ENCODE results near the gene ZNF100. TPM values are rescaled to one million over a fixed set of nuclear protein-coding genes. Genes with fewer than 3 reads are reported as not detected.
"Not testable (repeated sequence)": the region's sequence is repeated elsewhere in the genome, so short reads cannot be mapped to it uniquely, and the experiment has no call there.

Gene ZNF100
- total RNA-seq, 2 donors from 2014 or later = 4.3 to 6.2 TPM

GRCh38 chr19:21749090-21749489 is 18.3 kb downstream of the ZNF100 start:
- no peaks in the 10 kb centered on the region for H3K27me3 ChIP-seq
- intact Hi-C loops (cut with DNase I) = no loop called here
- ATAC-seq = no peak
- no peaks in the 10 kb centered on the region for H3K4me1 ChIP-seq
- no peak overlapping the region for H3K4me3 ChIP-seq
- no peak for DNase-seq
- H3K27ac ChIP-seq = no peak overlapping the region
- H3K9me3 ChIP-seq = no peaks in the 10 kb centered on the region
- WGBS, 2 donors = 72 to 83% methylated on average over 4 of the region's 4 CpGs
- TF ChIP-seq CTCF (IDR thresholded peaks at IDR 0.05) (no peak), POLR2A (IDR thresholded peaks at IDR 0.05) (no peak)
- peaks cover 0 to 6% of the 10 kb centered on the region in 2 donors for H3K36me3 ChIP-seq (replicated peaks in 1 of 2; ENCODE audit: insufficient read depth in 1 of 2, low read depth in 2 of 2)

GRCh38 chr19:21748088-21748487 is 19.3 kb downstream of the ZNF100 start:
- no peak for ATAC-seq
- TF ChIP-seq CTCF (IDR thresholded peaks at IDR 0.05) (no peak), POLR2A (IDR thresholded peaks at IDR 0.05) (no peak)
- Histone ChIP-seq H3K4me1 (no peaks in the 10 kb centered on the region), H3K27me3 (no peaks in the 10 kb centered on the region), H3K36me3 (replicated peaks in 1 of 2; ENCODE audit: insufficient read depth in 1 of 2, low read depth in 2 of 2) (peaks cover 0 to 4% of the 10 kb centered on the region in 2 donors), H3K27ac (no peak overlapping the region), H3K9me3 (no peaks in the 10 kb centered on the region), H3K4me3 (no peak overlapping the region)
- intact Hi-C loops (cut with DNase I) = no loop called here
- WGBS, 2 donors = 68 to 81% methylated on average over 1 of the region's 1 CpG
- no peak for DNase-seq

GRCh38 chr19:21740559-21740958 is 26.8 kb downstream of the ZNF100 start:
- no peaks in the 10 kb centered on the region for H3K9me3 ChIP-seq
- H3K4me3 ChIP-seq = no peak overlapping the region
- intact Hi-C loops (cut with DNase I) = no loop called here
- H3K4me1 ChIP-seq = no peaks in the 10 kb centered on the region
- ATAC-seq = no peak
- 95 to 97% methylated on average over 4 of the region's 4 CpGs for whole genome bisulfite sequencing, 2 donors
- no peaks in the 10 kb centered on the region for H3K27me3 ChIP-seq
- no peak for DNase-seq
- H3K27ac ChIP-seq = no peak overlapping the region
- no peak for TF ChIP-seq POLR2A (IDR thresholded peaks at IDR 0.05)
- no peak for TF ChIP-seq CTCF (IDR thresholded peaks at IDR 0.05)
- peaks cover 0 to 4% of the 10 kb centered on the region in 2 donors for H3K36me3 ChIP-seq (replicated peaks in 1 of 2; ENCODE audit: insufficient read depth in 1 of 2, low read depth in 2 of 2)

- H3K36me3 ChIP-seq (replicated peaks in 1 of 2; ENCODE audit: insufficient read depth in 1 of 2, low read depth in 2 of 2); H3K4me3 ChIP-seq; H3K27ac ChIP-seq; ATAC-seq; H3K27me3 ChIP-seq; DNase-seq; H3K4me1 ChIP-seq; intact Hi-C loops (cut with DNase I): not testable (repeated sequence)
- H3K9me3 ChIP-seq = peaks cover 0 to 16% (median 0%) of the 10 kb centered on the region in 3 donors
- 94 to 97% methylated on average over 5 of the region's 5 CpGs for WGBS, 2 donors
These were observed 40.2 kb downstream of the ZNF100 start for GRCh38 chr19:21726942-21727747.

- DNase-seq = no peak
- no peaks in the 10 kb centered on the region for H3K36me3 ChIP-seq (replicated peaks in 1 of 2; ENCODE audit: insufficient read depth in 1 of 2, low read depth in 2 of 2)
- no peak for ATAC-seq
These were observed 53.6 kb downstream of the ZNF100 start for GRCh38 chr19:21713761-21714160.

More at GRCh38 chr19:21713761-21714160, 53.6 kb downstream of the ZNF100 start:
- intact Hi-C loops (cut with DNase I) = no loop called here
- Histone ChIP-seq H3K4me1 (no peaks in the 10 kb centered on the region), H3K27ac (no peak overlapping the region), H3K9me3 (no peaks in the 10 kb centered on the region), H3K4me3 (no peak overlapping the region), H3K27me3 (no peaks in the 10 kb centered on the region)
- WGBS, 2 donors = 52 to 72% methylated on average over 4 of the region's 4 CpGs
- TF ChIP-seq POLR2A (IDR thresholded peaks at IDR 0.05) (no peak), CTCF (IDR thresholded peaks at IDR 0.05) (no peak)
